ENCODE results near the gene ADGB.

Gene ADGB

DNA sequence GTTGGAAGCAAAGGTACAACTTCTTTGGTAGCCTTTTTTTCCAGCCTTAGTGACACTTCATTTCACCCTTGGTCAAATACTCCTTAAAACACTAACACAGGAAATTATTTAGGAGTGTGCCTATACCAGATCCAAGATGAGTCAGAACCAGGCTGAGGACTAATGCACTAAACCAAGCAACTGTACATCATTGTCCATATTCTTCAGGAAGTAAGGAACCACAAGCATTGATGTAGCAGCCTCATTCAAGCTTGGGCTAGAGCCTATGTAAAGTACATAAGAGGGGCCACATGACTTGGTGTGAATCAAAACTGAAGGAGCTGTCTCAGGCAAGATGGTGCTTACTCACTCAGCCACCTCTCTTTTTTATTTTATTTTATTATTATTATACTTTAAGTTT, 20.7 kb upstream of the ADGB start:
- TF ChIP-seq, protein P1, sequence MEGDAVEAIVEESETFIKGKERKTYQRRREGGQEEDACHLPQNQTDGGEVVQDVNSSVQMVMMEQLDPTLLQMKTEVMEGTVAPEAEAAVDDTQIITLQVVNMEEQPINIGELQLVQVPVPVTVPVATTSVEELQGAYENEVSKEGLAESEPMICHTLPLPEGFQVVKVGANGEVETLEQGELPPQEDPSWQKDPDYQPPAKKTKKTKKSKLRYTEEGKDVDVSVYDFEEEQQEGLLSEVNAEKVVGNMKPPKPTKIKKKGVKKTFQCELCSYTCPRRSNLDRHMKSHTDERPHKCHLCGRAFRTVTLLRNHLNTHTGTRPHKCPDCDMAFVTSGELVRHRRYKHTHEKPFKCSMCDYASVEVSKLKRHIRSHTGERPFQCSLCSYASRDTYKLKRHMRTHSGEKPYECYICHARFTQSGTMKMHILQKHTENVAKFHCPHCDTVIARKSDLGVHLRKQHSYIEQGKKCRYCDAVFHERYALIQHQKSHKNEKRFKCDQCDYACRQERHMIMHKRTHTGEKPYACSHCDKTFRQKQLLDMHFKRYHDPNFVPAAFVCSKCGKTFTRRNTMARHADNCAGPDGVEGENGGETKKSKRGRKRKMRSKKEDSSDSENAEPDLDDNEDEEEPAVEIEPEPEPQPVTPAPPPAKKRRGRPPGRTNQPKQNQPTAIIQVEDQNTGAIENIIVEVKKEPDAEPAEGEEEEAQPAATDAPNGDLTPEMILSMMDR (IDR thresholded peaks at IDR 0.05; ENCODE audit: low read depth, low read length): no peak
- no peak for DNase-seq (ENCODE audit: extremely low read depth, low read depth)

DNA sequence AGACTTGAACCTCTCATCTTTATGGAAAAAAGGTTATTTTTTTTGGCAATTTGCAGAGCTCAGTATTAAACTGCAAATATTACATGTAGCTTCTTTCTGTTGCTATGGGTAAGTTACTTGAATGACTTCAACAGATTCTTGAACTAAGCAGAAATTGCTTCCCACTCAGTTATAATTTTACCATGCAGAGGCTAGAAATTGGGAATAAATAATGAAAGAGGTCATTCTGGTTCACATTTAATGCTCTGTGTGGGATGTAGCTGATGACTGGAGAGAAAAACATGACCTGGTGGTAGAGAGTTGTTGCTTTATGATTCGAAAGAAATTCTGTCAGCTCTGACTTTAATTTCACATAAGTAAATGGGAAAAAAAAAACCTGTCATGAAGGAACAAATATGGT, 16.8 kb upstream of the ADGB start:
- no peak for DNase-seq (ENCODE audit: extremely low read depth, low read depth)
- TF ChIP-seq, protein P1 (IDR thresholded peaks at IDR 0.05; ENCODE audit: low read depth, low read length): no peak

DNA sequence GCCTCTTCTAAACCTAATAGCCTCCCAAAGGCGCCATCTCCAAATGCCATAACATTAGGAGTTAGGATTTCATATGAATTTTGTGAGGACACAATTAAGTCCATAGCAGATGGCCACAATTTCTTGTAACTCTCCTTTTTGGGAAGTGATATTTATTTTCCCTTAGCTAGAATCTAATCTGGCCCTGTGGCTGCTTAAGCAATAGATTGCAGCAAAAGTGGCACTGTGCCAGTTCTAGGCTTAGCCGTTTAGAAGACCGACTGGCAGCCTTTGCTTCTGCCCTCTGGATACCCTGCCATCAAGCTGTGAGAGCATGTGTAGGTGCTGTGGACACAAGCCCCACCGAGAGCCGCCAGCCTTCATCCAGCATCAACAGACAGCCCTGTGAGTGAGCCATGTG, 15.9 kb upstream of the ADGB start:
- TF ChIP-seq, protein P1 (IDR thresholded peaks at IDR 0.05; ENCODE audit: low read depth, low read length): no peak
- peak; percentile 2 for DNase-seq (ENCODE audit: extremely low read depth, low read depth)

DNA sequence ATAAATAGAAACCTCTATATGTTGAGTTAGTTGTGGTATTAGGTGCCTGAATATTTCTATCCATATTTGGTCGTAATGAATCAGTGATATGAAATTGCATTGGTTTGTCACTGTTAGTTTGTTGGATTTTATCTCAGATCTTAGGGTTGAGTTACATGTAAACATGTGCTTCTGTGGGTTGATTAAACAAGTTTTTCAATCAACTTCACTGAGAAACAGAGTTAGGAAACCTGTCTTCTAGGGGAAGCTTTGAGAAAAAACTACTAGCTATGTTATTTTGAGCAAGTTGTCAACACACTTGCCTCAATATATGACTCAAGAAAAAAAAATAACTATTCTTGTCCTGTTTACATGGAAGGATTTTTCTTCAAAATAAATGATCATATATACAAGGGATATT, 14.8 kb upstream of the ADGB start:
- TF ChIP-seq, protein P1 (IDR thresholded peaks at IDR 0.05; ENCODE audit: low read depth, low read length): no peak
- no peak for DNase-seq (ENCODE audit: extremely low read depth, low read depth)

DNA sequence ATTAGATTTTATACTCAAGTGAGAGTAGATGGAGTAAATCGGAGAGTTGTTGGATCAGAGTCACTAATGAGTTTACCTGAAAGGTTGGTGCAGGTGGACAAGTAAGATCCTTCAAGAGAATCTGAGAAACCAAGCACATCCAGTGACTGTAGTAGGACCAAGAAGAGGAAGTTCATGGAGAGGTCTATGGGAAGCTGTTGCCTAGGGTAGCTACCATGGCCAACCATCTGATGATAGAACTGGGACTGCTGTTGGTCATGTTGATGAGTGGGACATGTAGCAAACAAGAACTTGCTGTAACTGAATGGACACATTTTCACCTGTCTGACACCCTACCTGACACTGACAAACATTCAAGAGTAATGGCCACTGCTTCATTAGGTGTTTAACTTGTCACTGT, 11.3 kb upstream of the ADGB start:
- no peak for DNase-seq (ENCODE audit: extremely low read depth, low read depth)

DNA sequence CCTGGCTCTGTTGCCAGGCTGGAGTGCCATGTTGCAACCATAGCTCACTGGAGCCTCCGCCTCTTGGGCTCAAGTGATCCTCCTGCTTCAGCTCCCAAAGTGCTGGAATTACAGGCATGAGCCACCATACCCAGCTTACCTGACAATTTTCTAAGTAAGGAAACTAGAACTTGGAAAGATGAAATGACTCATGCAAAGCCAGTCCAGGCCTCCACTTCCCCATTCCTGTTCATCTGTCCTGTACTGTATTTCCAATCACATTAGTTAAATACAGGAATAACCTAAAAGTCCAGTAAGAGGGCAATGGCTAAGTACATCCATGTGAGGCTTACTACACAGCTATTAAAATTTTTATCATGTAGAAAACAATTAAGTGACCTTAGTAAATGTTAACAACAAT, 8.3 kb upstream of the ADGB start:
- TF ChIP-seq, protein P1 (IDR thresholded peaks at IDR 0.05; ENCODE audit: low read depth, low read length): no peak
- DNase-seq (ENCODE audit: extremely low read depth, low read depth): no peak

More for the DNA sequence above, 11.3 kb upstream of the ADGB start:
- TF ChIP-seq, protein P1 (IDR thresholded peaks at IDR 0.05; ENCODE audit: low read depth, low read length): no peak

DNA sequence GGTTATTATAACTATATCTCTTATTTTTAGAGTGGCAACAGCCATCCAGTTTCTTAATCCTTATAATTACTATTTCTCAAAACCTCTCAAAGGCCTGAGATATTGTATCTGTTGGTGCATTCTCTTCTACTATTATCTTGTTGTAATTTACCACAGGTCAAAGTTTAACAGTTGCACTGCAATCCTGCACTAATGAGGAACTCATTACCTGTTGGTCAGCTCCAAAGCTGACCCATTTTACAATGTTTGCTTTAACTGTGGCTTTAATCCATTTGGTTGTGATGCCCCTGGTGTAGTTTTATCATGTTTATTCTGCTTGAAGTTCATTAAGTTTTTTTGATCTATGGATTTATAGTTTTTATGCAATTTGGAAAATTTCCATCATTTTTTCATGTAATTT, 6.3 kb upstream of the ADGB start:
- TF ChIP-seq, protein P1 (IDR thresholded peaks at IDR 0.05; ENCODE audit: low read depth, low read length): no peak
- DNase-seq (ENCODE audit: extremely low read depth, low read depth): no peak

All from AG09319 (cell line).